SK-N-MC (cell line): ENCODE measurements around the gene CCDC68.

Experiments
- EZH2 ChIP-seq: fragments of 200-600 bp; sonication (generic); IDR thresholded peaks from one replicate; pipeline ENCODE4 v1.6.1; 2017; ENCODE audit warnings: antibody characterized with exemption
- FOXP2 ChIP-seq: optimal IDR thresholded peaks from 2 replicates; pipeline ENCODE3; 2011; ENCODE audit warnings: mild to moderate bottlenecking, moderate library complexity; ENCODE audit not compliant: insufficient read depth; ENCODE audit errors: extremely low read length, control extremely low read depth
- POLR2AphosphoS5 ChIP-seq: IDR thresholded peaks from 2 replicates; pipeline ENCODE4 v1.6.1; 2012; ENCODE audit warnings: mild to moderate bottlenecking, low read depth, low read length, borderline replicate concordance

DNA sequence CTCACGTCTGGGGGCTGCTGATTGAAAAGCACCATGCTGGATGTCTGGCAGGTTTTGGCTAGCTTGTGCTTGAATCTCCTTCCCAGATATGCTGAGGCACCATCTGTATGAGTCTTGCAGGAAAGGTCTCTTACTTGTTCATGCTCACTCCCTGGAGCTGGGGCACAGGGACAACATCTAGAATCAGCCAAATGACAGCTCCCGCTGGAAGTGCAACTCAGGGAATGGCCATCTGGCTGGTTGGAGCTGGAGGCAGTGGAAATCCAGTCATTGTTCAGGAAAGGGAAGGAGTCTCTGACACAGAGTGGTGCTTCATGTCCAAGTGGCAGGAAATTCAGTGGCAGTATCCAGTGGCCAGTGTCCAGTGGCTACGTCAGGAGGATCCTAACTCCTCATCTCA is 9.7 kb downstream of the CCDC68 start:
- TF ChIP-seq EZH2: no peak
- no peak for TF ChIP-seq POLR2AphosphoS5
- no peak for TF ChIP-seq FOXP2
